PC-3 (cell line): ENCODE results near the gene TEX14. TPM values are rescaled to one million over a fixed set of nuclear protein-coding genes. Genes with fewer than 3 reads are reported as not detected.
"Not testable (repeated sequence)": the region's sequence is repeated elsewhere in the genome, so short reads cannot be mapped to it uniquely, and the experiment has no call there.

Experiments
- ATAC-seq: fragments of 200-7000 bp; cut with Tn5 transposase; 2 replicates; pipeline ENCODE4 v1.9.1; 2020; ENCODE audit warnings: mild to moderate bottlenecking, moderate library complexity
- BruUV-seq: library from RNA; stranded (reverse); fragments of 400-500 nt; replicated peaks from 2 replicates; lab custom pipeline; 2021; lab: Mats Ljungman, UMichigan
- CTCF ChIA-PET: fragments of 300-600 bp; sonication (Branson Sonifier 250); formaldehyde crosslinking; loops from one replicate; lab custom pipeline; 2022; ENCODE audit warnings: antibody characterized with exemption; lab: Charles Lee
- POLR2A ChIA-PET: fragments of 300-600 bp; sonication (Branson Sonifier 250); formaldehyde crosslinking; loops from one replicate; lab custom pipeline; 2022; ENCODE audit warnings: antibody characterized with exemption; ENCODE audit not compliant: unreplicated experiment; lab: Charles Lee
- DNase-seq: peaks from one replicate; pipeline ENCODE4 v3.0.0-alpha.2; 2015
- H2AFZ ChIP-seq: fragments of 300-600 bp; sonication (generic); 2 replicates; pipeline ENCODE4 v1.6.0; 2016; ENCODE audit warnings: antibody characterized with exemption, low read length
- H3F3A ChIP-seq: fragments of 300-600 bp; sonication (generic); one replicate; pipeline ENCODE4 v1.6.0; 2017; ENCODE audit warnings: antibody characterized with exemption, low read length, control low read depth, mild to moderate bottlenecking; ENCODE audit not compliant: unreplicated experiment
- H3K27ac ChIP-seq: fragments of 300-600 bp; sonication (generic); 2 replicates; pipeline ENCODE4 v1.5.1; 2016; ENCODE audit warnings: mild to moderate bottlenecking, low read length
- H3K27me3 ChIP-seq: fragments of 300-600 bp; sonication (generic); 2 replicates; pipeline ENCODE4 v1.6.1; 2016; ENCODE audit warnings: low read length, mixed read lengths
- H3K36me3 ChIP-seq: fragments of 300-600 bp; sonication (generic); 2 replicates; pipeline ENCODE4 v1.6.1; 2016; ENCODE audit warnings: low read depth, mixed run types, low read length, mixed read lengths
- H3K4me1 ChIP-seq: fragments of 300-600 bp; sonication (generic); 2 replicates; pipeline ENCODE4 v1.5.1; 2016; ENCODE audit warnings: low read length; ENCODE audit not compliant: insufficient read depth
- H3K4me2 ChIP-seq: fragments of 300-600 bp; sonication (generic); 2 replicates; pipeline ENCODE4 v1.6.0; 2016; ENCODE audit warnings: low read length
- H3K4me3 ChIP-seq: fragments of 300-600 bp; sonication (generic); 2 replicates; pipeline ENCODE4 v1.5.1; 2016; ENCODE audit warnings: mild to moderate bottlenecking, low read length, mixed read lengths
- H3K79me2 ChIP-seq: fragments of 300-600 bp; sonication (generic); 2 replicates; pipeline ENCODE4 v1.6.1; 2017; ENCODE audit warnings: low read length, mixed read lengths
- H3K9ac ChIP-seq: fragments of 300-600 bp; sonication (generic); 2 replicates; pipeline ENCODE4 v1.6.0; 2016; ENCODE audit warnings: mild to moderate bottlenecking, low read length
- H3K9me2 ChIP-seq: fragments of 300-600 bp; sonication (generic); replicated peaks from 2 replicates; pipeline ENCODE4 v1.6.1; 2016; ENCODE audit warnings: mixed run types, low read length, mixed read lengths
- H3K9me3 ChIP-seq: fragments of 300-600 bp; sonication (generic); 2 replicates; pipeline ENCODE4 v1.6.1; 2016; ENCODE audit warnings: low read length, mixed read lengths
- H4K20me1 ChIP-seq: fragments of 300-600 bp; sonication (generic); 2 replicates; pipeline ENCODE4 v1.6.1; 2016; ENCODE audit warnings: low read length, mixed read lengths
- CTCF ChIP-seq: fragments of 300-600 bp; sonication (generic); conservative IDR thresholded peaks from 2 replicates; pipeline ENCODE4 v1.5.1; 2017; ENCODE audit warnings: antibody characterized with exemption, low read depth, mild to moderate bottlenecking, low read length
- EZH2 ChIP-seq: fragments of 300-600 bp; sonication (generic); IDR thresholded peaks from one replicate; pipeline ENCODE4 v1.6.1; 2017; ENCODE audit warnings: antibody characterized with exemption, mild to moderate bottlenecking, low read length; ENCODE audit not compliant: unreplicated experiment
- EZH2phosphoT487 ChIP-seq: fragments of 300-600 bp; sonication (generic); IDR thresholded peaks from 2 replicates; pipeline ENCODE4 v1.6.1; 2018; ENCODE audit warnings: mild to moderate bottlenecking, antibody characterized with exemption, low read length, borderline replicate concordance
- intact Hi-C: fragments of 100-400 bp; cut with micrococcal nuclease; formaldehyde crosslinking; loops from 2 replicates; pipeline ENCODE4 v1.9.0; 2023
- total RNA-seq: library from RNA; depleted of rRNA; stranded (reverse); fragments of >200 nt; gene quantifications from 2 replicates; pipeline ENCODE4 v1.2.3, GENCODE V29; 2014

Gene TEX14
- total RNA-seq, 1 experiment from 2014 or later, result 0.29 TPM

GRCh38 chr17:58686980-58687379, 4.9 kb downstream of the TEX14 start:
- no peaks in the 10 kb centered on the region for H3K79me2 ChIP-seq
- no peak overlapping the region for H3K4me2 ChIP-seq
- H4K20me1 ChIP-seq, result no peaks in the 10 kb centered on the region
- TF ChIP-seq CTCF (no peak), EZH2phosphoT487 (no peak), EZH2 (no peak)
- ATAC-seq, result peak; percentile 24; the same call in 1 of the 2 replicates
- peaks cover under 1% of the 10 kb centered on the region; the same call in 1 of the 2 replicates for H3K4me1 ChIP-seq
- H3K9me2 ChIP-seq, result no peaks in the 10 kb centered on the region
- POLR2A ChIA-PET, result no interaction called here
- no peaks in the 10 kb centered on the region for H3F3A ChIP-seq
- DNase-seq, result peak; percentile 68
- H3K27me3 ChIP-seq, result no peaks in the 10 kb centered on the region
- BruUV-seq, result no TSS peak
- H3K36me3 ChIP-seq, result no peaks in the 10 kb centered on the region
- no peak overlapping the region for H2AFZ ChIP-seq
- CTCF ChIA-PET, result interaction anchor here (0.6 kb wide), 1 partner anchor 89 kb away, joined by 9 read pairs; no protein-coding TSS in a partner anchor
- no peak overlapping the region for H3K9ac ChIP-seq
- H3K27ac ChIP-seq, result no peak overlapping the region
- H3K9me3 ChIP-seq, result no peaks in the 10 kb centered on the region
- H3K4me3 ChIP-seq, result no peak overlapping the region
- intact Hi-C loops, result no loop called here

- H3K79me2 ChIP-seq, BruUV-seq, H3K27me3 ChIP-seq, H3K36me3 ChIP-seq, H3K4me1 ChIP-seq, H3K27ac ChIP-seq, H3K4me3 ChIP-seq, ATAC-seq, H2AFZ ChIP-seq, H3K9me2 ChIP-seq, H3K9ac ChIP-seq, intact Hi-C loops, CTCF ChIA-PET, H3K4me2 ChIP-seq, DNase-seq, H3K9me3 ChIP-seq, H3F3A ChIP-seq, H4K20me1 ChIP-seq: not testable (repeated sequence)
- POLR2A ChIA-PET, result interaction anchor here (0.7 kb wide), 1 partner anchor 79 kb away, joined by 3 read pairs; no protein-coding TSS in a partner anchor
Observed at GRCh38 chr17:58684462-58684861, 7.4 kb downstream of the TEX14 start.

GRCh38 chr17:58684003-58684402, 7.8 kb downstream of the TEX14 start:
- intact Hi-C loops, result no loop called here
- H2AFZ ChIP-seq, result no peak overlapping the region
- CTCF ChIA-PET, result no interaction called here
- no peak overlapping the region for H3K4me2 ChIP-seq
- H4K20me1 ChIP-seq, result no peaks in the 10 kb centered on the region
- H3K27me3 ChIP-seq, result no peaks in the 10 kb centered on the region
- H3K9me2 ChIP-seq, result no peaks in the 10 kb centered on the region
- no peaks in the 10 kb centered on the region for H3K36me3 ChIP-seq
- no peak overlapping the region for H3K27ac ChIP-seq
- ATAC-seq (no peak), DNase-seq (no peak)
- no peaks in the 10 kb centered on the region for H3K79me2 ChIP-seq
- no TSS peak for BruUV-seq
- H3K9me3 ChIP-seq, result no peaks in the 10 kb centered on the region
- POLR2A ChIA-PET, result no interaction called here
- H3F3A ChIP-seq, result no peaks in the 10 kb centered on the region
- no peak overlapping the region for H3K4me3 ChIP-seq
- no peaks in the 10 kb centered on the region for H3K4me1 ChIP-seq
- no peak overlapping the region for H3K9ac ChIP-seq
- no peak for TF ChIP-seq EZH2phosphoT487
- no peak for TF ChIP-seq EZH2
- TF ChIP-seq CTCF, result no peak
